Thoracic aorta (tissue), 2 donors: ENCODE measurements around the gene PNMA1. TPM values are rescaled to one million over a fixed set of nuclear protein-coding genes. Genes with fewer than 3 reads are reported as not detected.

Experiments used
- ATAC-seq: fragments of 150-250 bp; one replicate; pipeline ENCODE4 v1.8.0; 2017; ENCODE audit warnings: low read depth; ENCODE audit not compliant: insufficient number of reproducible peaks, low FRiP score
- DNase-seq: peaks from one replicate; pipeline ENCODE4 v3.0.0-alpha.2; 2020; ENCODE audit warnings: low spot score
- H3K27ac ChIP-seq, 2 donors: fragments of 200-600 bp; sonication (generic); 1 replicate in 1 of 2; 2 replicates in 1 of 2; pipeline ENCODE4 v1.5.1; 2016; ENCODE audit warnings: mild to moderate bottlenecking in 2 of 2, moderate library complexity in 2 of 2
- H3K27me3 ChIP-seq: fragments of 200-600 bp; sonication (generic); replicated peaks from 2 replicates; pipeline ENCODE4 v1.6.0; 2016; ENCODE audit warnings: mild to moderate bottlenecking; ENCODE audit not compliant: insufficient read depth
- H3K36me3 ChIP-seq: fragments of 200-600 bp; sonication (generic); one replicate; pipeline ENCODE4 v1.5.1; 2016
- H3K4me1 ChIP-seq, 2 donors: fragments of 200-600 bp; sonication (generic); 1 replicate in 1 of 2; 2 replicates in 1 of 2; pipeline versions ENCODE4 v1.5.1 to v1.6.0; 2016; ENCODE audit warnings: low read depth in 2 of 2, mild to moderate bottlenecking in 1 of 2; ENCODE audit not compliant: control insufficient read depth in 1 of 2
- H3K4me3 ChIP-seq: fragments of 200-600 bp; sonication (generic); 2 replicates; pipeline ENCODE4 v1.5.1; 2016; ENCODE audit warnings: mild to moderate bottlenecking
- H3K9me3 ChIP-seq: fragments of 200-600 bp; sonication (generic); 2 replicates; pipeline ENCODE4 v1.5.1; 2016
- CTCF ChIP-seq: fragments of 200-600 bp; sonication (generic); IDR thresholded peaks from one replicate; pipeline ENCODE4 v1.5.1; 2019; ENCODE audit warnings: antibody characterized with exemption
- total RNA-seq, 2 donors: library from RNA; depleted of rRNA; stranded (reverse); fragments of >200 nt; gene quantifications; one replicate each; pipeline versions ENCODE4 v1.1.0 to v1.2.3, GENCODE V29; 2016

The PNMA1 gene
- total RNA-seq, 2 donors from 2014 or later, result 27.3 to 37.4 TPM

- Histone ChIP-seq H3K4me3 (peak overlapping the region; percentile 88), H3K27me3 (no peaks in the 10 kb centered on the region), H3K9me3 (no peaks in the 10 kb centered on the region), H3K27ac (peak overlapping the region; percentile 97 to 99), H3K36me3 (no peaks in the 10 kb centered on the region), H3K4me1 (peaks cover 58 to 86% of the 10 kb centered on the region in 2 donors)
- DNase-seq (no peak), ATAC-seq (no peak)
- no peak for TF ChIP-seq CTCF
Observed at GRCh38 chr14:73760598-73761586, 46.7 kb upstream of the PNMA1 start.

DNA sequence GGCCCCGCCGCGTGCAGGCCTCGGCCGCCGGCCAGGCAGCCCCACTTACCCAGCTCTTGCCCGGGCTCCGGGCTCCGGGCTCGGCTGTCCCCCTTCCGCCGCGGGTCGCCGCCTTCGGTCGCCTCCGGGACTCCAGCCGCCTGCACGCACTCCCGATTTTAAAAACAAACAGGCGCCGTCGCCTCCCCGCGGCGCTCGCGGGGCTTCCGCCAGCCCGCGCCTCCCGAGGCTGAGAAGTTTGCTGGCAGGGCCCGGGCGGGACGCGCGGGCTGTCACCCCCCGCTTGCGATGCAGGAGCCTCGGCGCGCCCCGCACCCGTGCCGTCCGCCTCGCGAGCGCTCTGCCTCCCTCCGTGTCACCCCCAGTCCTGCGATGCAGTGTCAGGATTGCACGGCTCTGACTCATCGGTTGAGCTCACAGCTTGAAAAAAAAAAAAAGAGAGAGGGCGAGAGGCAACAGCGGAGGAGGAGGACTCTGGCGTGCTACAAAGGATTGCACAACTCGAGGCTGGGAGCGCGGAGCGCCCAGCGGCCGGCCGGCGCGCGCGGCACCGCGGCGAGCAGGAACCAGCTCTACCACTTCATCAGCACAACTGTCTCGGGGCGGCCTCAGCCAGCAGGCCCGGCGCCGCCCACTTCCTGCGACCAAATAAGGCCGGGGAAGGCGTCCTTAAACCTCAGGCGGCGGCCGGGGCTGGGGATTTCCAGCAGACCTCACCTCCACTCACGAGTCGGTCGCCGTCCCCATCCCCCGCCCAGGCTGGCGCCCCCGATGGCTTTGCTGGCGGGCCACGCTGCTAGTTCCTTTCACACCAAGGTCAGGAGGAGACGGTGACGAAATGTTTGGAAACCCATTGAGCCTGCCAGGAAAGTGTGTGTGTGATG is 45.8 kb upstream of the PNMA1 start:
- Histone ChIP-seq H3K4me3 (peak overlapping the region; percentile 88), H3K9me3 (no peaks in the 10 kb centered on the region), H3K4me1 (peaks cover 65 to 86% of the 10 kb centered on the region in 2 donors), H3K27me3 (no peaks in the 10 kb centered on the region), H3K27ac (peak overlapping the region; percentile 97 to 99), H3K36me3 (no peaks in the 10 kb centered on the region)
- peak; percentile 83 for ATAC-seq
- TF ChIP-seq CTCF, result peak; percentile 50
- peak; percentile 93 for DNase-seq

DNA sequence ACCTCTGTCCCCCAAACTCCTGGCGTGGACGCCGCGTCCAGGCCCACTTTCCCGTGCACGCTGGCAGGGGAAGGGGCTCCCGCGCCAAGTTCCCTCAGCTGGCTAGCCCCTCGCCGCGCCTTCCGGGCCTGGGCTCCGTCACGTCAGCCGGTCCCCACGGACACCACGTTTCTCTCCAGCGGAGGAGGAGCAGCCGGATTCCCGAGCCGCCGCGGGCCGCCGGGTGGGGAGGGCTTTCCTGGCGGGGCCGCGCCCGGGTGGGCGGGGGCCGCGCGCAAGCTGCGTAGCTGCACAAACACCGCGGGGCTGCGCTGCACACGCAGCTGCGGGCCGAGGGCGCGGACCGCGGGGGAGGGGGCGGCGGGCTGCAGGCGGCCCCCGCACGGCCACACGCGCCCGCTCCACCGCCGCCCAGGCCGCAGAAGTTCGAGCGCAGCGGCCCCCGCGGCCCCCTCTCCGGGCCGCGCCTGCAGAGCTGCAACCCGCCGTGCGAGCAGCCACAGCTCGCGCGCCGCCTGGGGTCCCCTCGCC is 45.1 kb upstream of the PNMA1 start:
- Histone ChIP-seq H3K27ac (peak overlapping the region; percentile 97 to 99), H3K36me3 (no peaks in the 10 kb centered on the region), H3K4me1 (peaks cover 64 to 86% of the 10 kb centered on the region in 2 donors), H3K4me3 (peak overlapping the region; percentile 88), H3K27me3 (no peaks in the 10 kb centered on the region), H3K9me3 (no peaks in the 10 kb centered on the region)
- DNase-seq (no peak), ATAC-seq (peak; percentile 11)
- no peak for TF ChIP-seq CTCF

- peak overlapping the region; percentile 97 to 99 for H3K27ac ChIP-seq
- H3K9me3 ChIP-seq, result no peaks in the 10 kb centered on the region
- H3K27me3 ChIP-seq, result no peaks in the 10 kb centered on the region
- DNase-seq, result no peak
- peak; percentile 35 for TF ChIP-seq CTCF
- H3K36me3 ChIP-seq, result no peaks in the 10 kb centered on the region
- ATAC-seq, result no peak
- H3K4me1 ChIP-seq, result peaks cover 70 to 86% of the 10 kb centered on the region in 2 donors
- peak overlapping the region; percentile 88 for H3K4me3 ChIP-seq
Observed at GRCh38 chr14:73758392-73759182, 44.4 kb upstream of the PNMA1 start.
